Stimulated activated naive CD4-positive, alpha-beta T cell treated with Interleukin-2 at 50 U/mL for 16 hours (primary cell): ENCODE results near the gene ZBED2.
"Not testable (repeated sequence)": the region's sequence is repeated elsewhere in the genome, so short reads cannot be mapped to it uniquely, and the experiment has no call there.

Experiments
- DNase-seq: peaks from one replicate; lab custom pipeline; 2025; lab: John Stamatoyannopoulos, UW

ZBED2 gene

GRCh38 chr3:111595232-111595631 is at the start of gene ZBED2:
Gene ZBED2 (minus strand): TSS chr3:111595346. CDS start chr3:111594201, 1,145 bp downstream.
- peak; percentile 8 for DNase-seq

- no peak for DNase-seq
Observed at GRCh38 chr3:111639316-111639715, 44.2 kb upstream of the ZBED2 start.

- no peak for DNase-seq
Observed at GRCh38 chr3:111636366-111636885, 41.3 kb upstream of the ZBED2 start.

- DNase-seq = no peak
Observed at GRCh38 chr3:111635403-111635802, 40.3 kb upstream of the ZBED2 start.

- not testable (repeated sequence) for DNase-seq
Observed at GRCh38 chr3:111630638-111631037, 35.5 kb upstream of the ZBED2 start.

GRCh38 chr3:111629018-111629417 is 33.9 kb upstream of the ZBED2 start:
- DNase-seq = not testable (repeated sequence)

GRCh38 chr3:111627092-111627491 is 31.9 kb upstream of the ZBED2 start:
- DNase-seq = no peak

GRCh38 chr3:111621535-111621934 is 26.4 kb upstream of the ZBED2 start:
- DNase-seq = peak; percentile 2

GRCh38 chr3:111619833-111620232 is 24.7 kb upstream of the ZBED2 start:
- no peak for DNase-seq

- no peak for DNase-seq
Observed at GRCh38 chr3:111618945-111619344, 23.8 kb upstream of the ZBED2 start.

GRCh38 chr3:111617912-111618601 is 22.9 kb upstream of the ZBED2 start:
- no peak for DNase-seq

- DNase-seq = no peak
Observed at GRCh38 chr3:111617406-111617805, 22.3 kb upstream of the ZBED2 start.

- DNase-seq = peak; percentile 79
Observed at GRCh38 chr3:111616417-111617105, 21.4 kb upstream of the ZBED2 start.

- DNase-seq = no peak
Observed at GRCh38 chr3:111615880-111616279, 20.7 kb upstream of the ZBED2 start.

- DNase-seq = no peak
Observed at GRCh38 chr3:111613294-111613693, 18.1 kb upstream of the ZBED2 start.

GRCh38 chr3:111610612-111611054 is 15.5 kb upstream of the ZBED2 start:
- peak; percentile 9 for DNase-seq

GRCh38 chr3:111610189-111610588 is 15.0 kb upstream of the ZBED2 start:
- DNase-seq = peak; percentile 13

GRCh38 chr3:111609700-111610099 is 14.6 kb upstream of the ZBED2 start:
- DNase-seq = no peak

- no peak for DNase-seq
Observed at GRCh38 chr3:111608383-111608782, 13.2 kb upstream of the ZBED2 start.

GRCh38 chr3:111607240-111607920 is 12.2 kb upstream of the ZBED2 start:
- DNase-seq = no peak

GRCh38 chr3:111605493-111605892 is 10.3 kb upstream of the ZBED2 start:
- DNase-seq = no peak

- no peak for DNase-seq
Observed at GRCh38 chr3:111605018-111605417, 9.9 kb upstream of the ZBED2 start.

GRCh38 chr3:111604119-111604518 is 9.0 kb upstream of the ZBED2 start:
- DNase-seq = peak; percentile 19
